Measurements from ENCODE around the gene STAB2. TPM values are rescaled to one million over a fixed set of nuclear protein-coding genes. Genes with fewer than 3 reads are reported as not detected.

STAB2 gene
- total RNA-seq, 4 donors from 2014 or later = 0.15 to 0.16 TPM; not detected in 2

GRCh38 chr12:103588680-103589079 lies 1.6 kb downstream of the STAB2 start:
- intact Hi-C loops (cut with DNase I; ENCODE audit: low total_unique reads) = no loop called here
- DNase-seq (ENCODE audit: low spot score in 2 of 2) = no peak
- H3K4me3 ChIP-seq (ENCODE audit: low read depth, poor library complexity, severe bottlenecking) = no peak overlapping the region
- no peak for TF ChIP-seq POLR2A (IDR thresholded peaks at IDR 0.05)
- no peak for TF ChIP-seq CTCF (IDR thresholded peaks at IDR 0.05)

GRCh38 chr12:103589517-103589916 lies 2.4 kb downstream of the STAB2 start:
- intact Hi-C loops (cut with DNase I; ENCODE audit: low total_unique reads) = no loop called here
- no peak for DNase-seq (ENCODE audit: low spot score in 2 of 2)
- no peak overlapping the region for H3K4me3 ChIP-seq (ENCODE audit: low read depth, poor library complexity, severe bottlenecking)
- 92 to 93% methylated on average over 1 of the region's 1 CpG for WGBS, 2 donors
- TF ChIP-seq POLR2A (IDR thresholded peaks at IDR 0.05) (no peak), CTCF (IDR thresholded peaks at IDR 0.05) (no peak)

GRCh38 chr12:103590271-103590670 lies 3.2 kb downstream of the STAB2 start:
- 33 to 44% methylated on average over 1 of the region's 1 CpG for WGBS, 2 donors
- DNase-seq (ENCODE audit: low spot score in 2 of 2) = no peak
- TF ChIP-seq CTCF (IDR thresholded peaks at IDR 0.05) (no peak), POLR2A (IDR thresholded peaks at IDR 0.05) (no peak)
- no peak overlapping the region for H3K4me3 ChIP-seq (ENCODE audit: low read depth, poor library complexity, severe bottlenecking)
- intact Hi-C loops (cut with DNase I; ENCODE audit: low total_unique reads) = no loop called here

- TF ChIP-seq CTCF (IDR thresholded peaks at IDR 0.05) (no peak), POLR2A (IDR thresholded peaks at IDR 0.05) (no peak)
- WGBS, 2 donors = 83 to 92% methylated on average over 4 of the region's 4 CpGs
- no peak overlapping the region for H3K4me3 ChIP-seq (ENCODE audit: low read depth, poor library complexity, severe bottlenecking)
Observed at GRCh38 chr12:103596981-103597380, 9.9 kb downstream of the STAB2 start.

GRCh38 chr12:103599274-103599673 lies 12.2 kb downstream of the STAB2 start:
- no peak overlapping the region for H3K4me3 ChIP-seq (ENCODE audit: low read depth, poor library complexity, severe bottlenecking)
- no peak for TF ChIP-seq CTCF (IDR thresholded peaks at IDR 0.05)
- TF ChIP-seq POLR2A (IDR thresholded peaks at IDR 0.05) = no peak
- intact Hi-C loops (cut with DNase I; ENCODE audit: low total_unique reads) = no loop called here

More at GRCh38 chr12:103596981-103597380, 9.9 kb downstream of the STAB2 start:
- intact Hi-C loops (cut with DNase I; ENCODE audit: low total_unique reads) = no loop called here
- DNase-seq (ENCODE audit: low spot score in 2 of 2) = no peak

GRCh38 chr12:103600967-103601728 lies 14.1 kb downstream of the STAB2 start:
- intact Hi-C loops (cut with DNase I; ENCODE audit: low total_unique reads) = no loop called here
- WGBS, 2 donors = 77 to 78% methylated on average over 10 of the region's 10 CpGs
- no peak for DNase-seq (ENCODE audit: low spot score in 2 of 2)
- H3K4me3 ChIP-seq (ENCODE audit: low read depth, poor library complexity, severe bottlenecking) = no peak overlapping the region
- TF ChIP-seq CTCF (IDR thresholded peaks at IDR 0.05) (no peak), POLR2A (IDR thresholded peaks at IDR 0.05) (no peak)

More at GRCh38 chr12:103599274-103599673, 12.2 kb downstream of the STAB2 start:
- no peak for DNase-seq (ENCODE audit: low spot score in 2 of 2)

Data from lower leg skin (tissue), 4 donors.